Mesothelial cell of epicardium (in vitro differentiated cells): ENCODE data around the gene RAD9A. TPM values are rescaled to one million over a fixed set of nuclear protein-coding genes. Genes with fewer than 3 reads are reported as not detected.

Experiments
- DNase-seq, 2 experiments: peaks; one replicate each; pipeline ENCODE4 v3.0.0; 2021; ENCODE audit warnings: low spot score in 2 of 2; ENCODE audit not compliant: unreplicated experiment in 2 of 2
- H3K27ac Mint-ChIP-seq: 2 replicates; pipeline ENCODE4 v1.8.0; 2021; ENCODE audit warnings: mixed read lengths
- H3K27me3 Mint-ChIP-seq: 2 replicates; pipeline ENCODE4 v1.8.0; 2021; ENCODE audit warnings: low read depth, mixed read lengths
- H3K36me3 Mint-ChIP-seq: 2 replicates; pipeline ENCODE4 v1.8.0; 2021; ENCODE audit warnings: mixed read lengths
- H3K4me1 Mint-ChIP-seq: 2 replicates; pipeline ENCODE4 v1.8.0; 2021; ENCODE audit warnings: mixed read lengths
- H3K4me3 Mint-ChIP-seq: 2 replicates; pipeline ENCODE4 v1.8.0; 2021; ENCODE audit warnings: mild to moderate bottlenecking, moderate library complexity, mixed read lengths
- H3K9me3 Mint-ChIP-seq: 2 replicates; pipeline ENCODE4 v1.8.0; 2021; ENCODE audit warnings: mixed read lengths
- total RNA-seq: library from RNA; stranded (reverse); gene quantifications from 3 replicates; pipeline ENCODE4 v1.2.1, GENCODE V29; 2021
- TF ChIP-seq, protein P1 (sequence below): fragments of 200-600 bp; sonication (generic); IDR thresholded peaks from one replicate; pipeline ENCODE4 v1.5.0; 2021; ENCODE audit warnings: antibody characterized with exemption; ENCODE audit not compliant: unreplicated experiment

RAD9A gene
- total RNA-seq, 1 donor from 2014 or later: 44.7 TPM

DNA sequence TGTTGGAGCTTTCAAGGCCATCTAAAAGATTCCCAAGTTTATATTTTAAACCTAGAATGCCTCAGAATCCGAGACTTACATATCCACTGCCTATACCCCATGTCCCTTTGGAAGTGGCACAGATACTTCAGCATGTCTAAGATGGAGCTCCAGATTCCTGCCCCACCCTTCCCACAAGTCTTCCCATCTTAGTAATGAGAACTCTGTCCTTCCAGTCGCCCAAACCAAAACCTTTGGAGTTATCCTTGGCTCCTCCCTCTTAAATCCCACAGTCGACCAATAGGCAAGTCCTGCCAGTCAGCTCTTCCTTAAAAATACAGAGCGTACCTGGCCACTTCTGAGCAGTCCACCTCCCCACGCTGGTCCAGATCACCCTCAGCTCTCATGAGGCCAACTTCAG is 42.8 kb upstream of the RAD9A start:
- H3K9me3 Mint-ChIP-seq: no peaks in the 10 kb centered on the region
- H3K4me3 Mint-ChIP-seq: no peak overlapping the region
- no peak for DNase-seq
- no peaks in the 10 kb centered on the region for H3K36me3 Mint-ChIP-seq
- no peaks in the 10 kb centered on the region for H3K27me3 Mint-ChIP-seq
- TF ChIP-seq, protein P1, sequence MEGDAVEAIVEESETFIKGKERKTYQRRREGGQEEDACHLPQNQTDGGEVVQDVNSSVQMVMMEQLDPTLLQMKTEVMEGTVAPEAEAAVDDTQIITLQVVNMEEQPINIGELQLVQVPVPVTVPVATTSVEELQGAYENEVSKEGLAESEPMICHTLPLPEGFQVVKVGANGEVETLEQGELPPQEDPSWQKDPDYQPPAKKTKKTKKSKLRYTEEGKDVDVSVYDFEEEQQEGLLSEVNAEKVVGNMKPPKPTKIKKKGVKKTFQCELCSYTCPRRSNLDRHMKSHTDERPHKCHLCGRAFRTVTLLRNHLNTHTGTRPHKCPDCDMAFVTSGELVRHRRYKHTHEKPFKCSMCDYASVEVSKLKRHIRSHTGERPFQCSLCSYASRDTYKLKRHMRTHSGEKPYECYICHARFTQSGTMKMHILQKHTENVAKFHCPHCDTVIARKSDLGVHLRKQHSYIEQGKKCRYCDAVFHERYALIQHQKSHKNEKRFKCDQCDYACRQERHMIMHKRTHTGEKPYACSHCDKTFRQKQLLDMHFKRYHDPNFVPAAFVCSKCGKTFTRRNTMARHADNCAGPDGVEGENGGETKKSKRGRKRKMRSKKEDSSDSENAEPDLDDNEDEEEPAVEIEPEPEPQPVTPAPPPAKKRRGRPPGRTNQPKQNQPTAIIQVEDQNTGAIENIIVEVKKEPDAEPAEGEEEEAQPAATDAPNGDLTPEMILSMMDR: no peak
- H3K4me1 Mint-ChIP-seq: peaks cover 20% of the 10 kb centered on the region
- H3K27ac Mint-ChIP-seq: no peak overlapping the region

DNA sequence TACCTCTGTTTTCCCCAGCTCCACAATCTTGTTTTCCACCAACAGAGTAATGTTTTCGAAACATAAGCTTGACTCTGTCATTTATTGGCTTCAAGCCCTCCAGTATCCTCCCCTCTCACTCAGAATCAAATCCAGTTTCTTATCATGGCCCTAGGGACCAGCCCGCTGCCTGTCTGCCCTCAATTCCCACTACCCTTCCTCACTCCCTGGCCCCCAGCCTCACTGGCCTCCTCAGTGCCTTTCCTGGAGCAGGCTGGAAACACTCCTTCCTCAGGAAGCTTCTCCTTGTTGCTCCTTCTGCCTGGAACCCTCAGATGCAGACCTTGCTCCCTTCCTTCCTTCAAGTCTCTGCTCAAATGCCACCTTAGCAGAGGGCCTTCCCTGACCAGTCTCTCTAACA is 42.3 kb upstream of the RAD9A start:
- H3K27ac Mint-ChIP-seq: no peak overlapping the region
- H3K4me3 Mint-ChIP-seq: no peak overlapping the region

DNA sequence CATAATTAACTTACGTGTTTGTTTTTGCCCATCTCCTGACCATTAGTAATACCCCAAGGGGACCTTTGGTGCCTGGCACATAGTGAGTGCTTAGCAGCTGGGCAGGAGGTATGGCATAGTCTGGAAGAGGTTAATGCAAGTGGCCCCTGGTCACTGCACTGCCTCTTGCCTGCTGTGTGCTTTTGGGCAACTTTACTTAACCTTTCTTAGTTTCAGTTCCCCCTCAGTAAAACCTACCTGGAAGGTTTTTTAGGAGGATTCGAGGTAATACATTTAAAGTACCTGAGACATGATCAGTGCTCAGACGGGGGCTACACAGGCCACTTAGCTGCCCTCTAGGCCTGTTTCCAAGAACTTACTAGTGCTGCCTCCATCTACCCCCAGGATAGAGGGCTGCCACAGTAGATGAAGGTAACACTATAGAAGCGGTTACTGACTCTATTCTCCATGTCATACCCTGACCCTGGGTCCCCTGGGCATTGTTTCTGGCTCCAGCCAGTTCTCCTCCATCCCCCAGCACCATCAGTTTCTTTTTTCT is 41.8 kb upstream of the RAD9A start:
- H3K4me1 Mint-ChIP-seq: peaks cover 29% of the 10 kb centered on the region

More for the DNA sequence above, 42.3 kb upstream of the RAD9A start:
- no peaks in the 10 kb centered on the region for H3K9me3 Mint-ChIP-seq
- no peak for DNase-seq
- no peaks in the 10 kb centered on the region for H3K36me3 Mint-ChIP-seq
- H3K27me3 Mint-ChIP-seq: no peaks in the 10 kb centered on the region
- H3K4me1 Mint-ChIP-seq: peaks cover 24% of the 10 kb centered on the region
- TF ChIP-seq, protein P1: no peak

DNA sequence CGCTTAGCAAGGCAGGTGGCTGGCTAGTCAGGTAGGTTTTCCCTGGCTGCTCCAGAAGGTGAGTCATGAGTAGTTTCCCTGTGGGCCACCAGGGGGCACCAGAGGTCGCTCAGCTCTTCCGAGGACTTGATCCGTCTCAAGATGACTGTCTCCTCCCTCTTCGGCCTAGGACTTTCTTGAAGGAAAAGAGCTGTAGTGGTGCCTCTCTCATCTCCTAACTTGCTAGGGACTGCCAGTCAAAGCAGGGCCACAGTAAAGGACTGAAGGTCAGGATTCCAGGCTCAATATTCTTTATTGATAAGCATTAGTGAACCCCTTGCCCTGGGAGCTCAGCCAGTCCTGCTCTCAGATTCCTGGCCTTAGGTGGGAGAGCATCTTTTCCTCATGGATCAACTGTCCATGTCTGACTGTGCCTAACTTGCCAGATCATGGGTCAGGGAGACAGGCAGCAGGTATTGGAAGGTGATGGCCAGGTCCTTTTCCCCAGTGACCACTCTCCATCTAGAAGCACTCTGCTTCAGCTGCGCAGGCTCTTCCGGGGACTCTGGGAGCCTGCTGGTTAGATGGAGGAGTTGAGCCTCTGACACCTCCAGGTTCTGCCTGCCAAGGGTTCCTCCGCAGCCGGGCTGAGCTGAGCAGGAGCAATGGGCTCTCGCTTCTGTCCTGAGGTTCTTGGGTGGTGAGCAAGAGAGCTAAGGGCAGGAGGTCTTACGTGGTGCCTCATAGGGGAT is 40.3 kb upstream of the RAD9A start:
- H3K9me3 Mint-ChIP-seq: no peaks in the 10 kb centered on the region
- H3K4me1 Mint-ChIP-seq: peaks cover 30% of the 10 kb centered on the region
- H3K36me3 Mint-ChIP-seq: no peaks in the 10 kb centered on the region
- H3K4me3 Mint-ChIP-seq: peak overlapping the region; percentile 59
- no peak overlapping the region for H3K27ac Mint-ChIP-seq
- DNase-seq: peak in 1 of 2 experiments; percentile 69
- TF ChIP-seq, protein P1: peak; percentile 94
- no peaks in the 10 kb centered on the region for H3K27me3 Mint-ChIP-seq

More for the DNA sequence above, 41.8 kb upstream of the RAD9A start:
- TF ChIP-seq, protein P1: no peak
- H3K27ac Mint-ChIP-seq: no peak overlapping the region
- DNase-seq: no peak
- no peaks in the 10 kb centered on the region for H3K36me3 Mint-ChIP-seq
- H3K9me3 Mint-ChIP-seq: no peaks in the 10 kb centered on the region
- no peaks in the 10 kb centered on the region for H3K27me3 Mint-ChIP-seq
- no peak overlapping the region for H3K4me3 Mint-ChIP-seq

DNA sequence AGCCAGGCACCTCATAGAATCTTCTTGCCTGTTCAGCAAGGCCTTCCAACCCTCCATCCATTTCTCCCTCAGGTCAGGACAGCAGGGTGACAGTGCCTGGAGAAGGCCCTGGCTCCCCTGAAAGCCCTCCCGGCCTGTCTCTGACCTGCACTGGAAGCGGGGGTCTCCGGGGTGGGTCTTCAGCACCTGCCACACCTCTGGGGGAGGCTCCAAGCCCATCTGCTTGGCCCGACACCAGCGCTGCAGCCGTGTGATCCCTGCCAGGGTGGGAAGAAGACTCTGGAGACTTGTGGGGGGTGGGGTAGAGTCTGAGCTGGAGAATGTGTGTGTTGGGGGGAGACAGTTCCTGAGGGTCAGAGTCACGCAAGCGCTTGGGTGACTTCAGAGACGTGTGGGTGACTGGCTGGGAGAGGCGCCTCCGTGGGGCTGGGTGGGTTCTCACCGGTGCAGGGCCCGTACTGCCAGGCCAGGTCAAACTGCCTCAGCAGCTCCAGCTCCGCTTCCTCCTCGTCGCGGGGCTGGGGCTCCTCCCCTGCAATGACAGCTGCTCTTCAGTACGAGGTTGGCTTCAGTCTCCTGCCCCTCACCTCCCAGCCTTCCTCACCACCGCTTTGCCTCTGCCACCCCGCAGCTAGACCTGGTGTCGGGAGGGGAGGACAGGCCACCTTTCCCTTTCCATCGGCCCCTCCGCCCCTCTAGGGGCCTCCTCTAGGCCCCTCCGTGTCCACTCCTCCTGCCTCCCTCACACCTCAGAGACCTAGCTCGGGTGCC is 39.1 kb upstream of the RAD9A start:
- TF ChIP-seq, protein P1: no peak
- H3K36me3 Mint-ChIP-seq: no peaks in the 10 kb centered on the region
- H3K9me3 Mint-ChIP-seq: no peaks in the 10 kb centered on the region
- peak overlapping the region; percentile 94 for H3K27ac Mint-ChIP-seq
- no peak for DNase-seq
- peaks cover 37% of the 10 kb centered on the region for H3K4me1 Mint-ChIP-seq
- H3K4me3 Mint-ChIP-seq: peak overlapping the region; percentile 91
- H3K27me3 Mint-ChIP-seq: no peaks in the 10 kb centered on the region
